ENCODE measurements around the gene CACNB4.
"Not testable (repeated sequence)": the region's sequence is repeated elsewhere in the genome, so short reads cannot be mapped to it uniquely, and the experiment has no call there.

The CACNB4 gene

GRCh38 chr2:151946899-151947812, 151.7 kb downstream of the CACNB4 start:
- no peak overlapping the region for H3K4me3 ChIP-seq (replicated peaks; ENCODE audit: low read depth, low read length)
- no peak for DNase-seq (ENCODE audit: extremely low read depth, low read depth)
- TF ChIP-seq CTCF (IDR thresholded peaks at IDR 0.05; ENCODE audit: low read depth, low read length, missing control alignments) = peak; percentile 50

- DNase-seq (ENCODE audit: extremely low read depth, low read depth) = no peak
- H3K4me3 ChIP-seq (replicated peaks; ENCODE audit: low read depth, low read length) = no peak overlapping the region
- TF ChIP-seq CTCF (IDR thresholded peaks at IDR 0.05; ENCODE audit: low read depth, low read length, missing control alignments) = no peak
These were observed 152.5 kb downstream of the CACNB4 start for GRCh38 chr2:151946250-151946884.

GRCh38 chr2:151945602-151946001, 153.2 kb downstream of the CACNB4 start:
- H3K4me3 ChIP-seq (replicated peaks; ENCODE audit: low read depth, low read length) = no peak overlapping the region
- no peak for TF ChIP-seq CTCF (IDR thresholded peaks at IDR 0.05; ENCODE audit: low read depth, low read length, missing control alignments)
- no peak for DNase-seq (ENCODE audit: extremely low read depth, low read depth)

GRCh38 chr2:151945186-151945585, 153.7 kb downstream of the CACNB4 start:
- no peak overlapping the region for H3K4me3 ChIP-seq (replicated peaks; ENCODE audit: low read depth, low read length)
- no peak for TF ChIP-seq CTCF (IDR thresholded peaks at IDR 0.05; ENCODE audit: low read depth, low read length, missing control alignments)
- DNase-seq (ENCODE audit: extremely low read depth, low read depth) = no peak

- no peak overlapping the region for H3K4me3 ChIP-seq (replicated peaks; ENCODE audit: low read depth, low read length)
- no peak for TF ChIP-seq CTCF (IDR thresholded peaks at IDR 0.05; ENCODE audit: low read depth, low read length, missing control alignments)
- DNase-seq (ENCODE audit: extremely low read depth, low read depth) = no peak
These were observed 155.4 kb downstream of the CACNB4 start for GRCh38 chr2:151943461-151943860.

- DNase-seq (ENCODE audit: extremely low read depth, low read depth); H3K4me3 ChIP-seq (replicated peaks; ENCODE audit: low read depth, low read length): not testable (repeated sequence)
These were observed 156.2 kb downstream of the CACNB4 start for GRCh38 chr2:151942540-151943205.

GRCh38 chr2:151937966-151938365, 160.9 kb downstream of the CACNB4 start:
- TF ChIP-seq CTCF (IDR thresholded peaks at IDR 0.05; ENCODE audit: low read depth, low read length, missing control alignments) = no peak
- H3K4me3 ChIP-seq (replicated peaks; ENCODE audit: low read depth, low read length) = no peak overlapping the region
- DNase-seq (ENCODE audit: extremely low read depth, low read depth) = no peak
